ENCODE results near the gene PLAAT3. TPM values are rescaled to one million over a fixed set of nuclear protein-coding genes. Genes with fewer than 3 reads are reported as not detected.
A peak's percentile ranks its signal among the peaks of the same experiment; 100 is the strongest.

PLAAT3 gene
- total and polyA plus RNA-seq, 4 donors: 13.4 to 90.1 (median 54.3) TPM

DNA sequence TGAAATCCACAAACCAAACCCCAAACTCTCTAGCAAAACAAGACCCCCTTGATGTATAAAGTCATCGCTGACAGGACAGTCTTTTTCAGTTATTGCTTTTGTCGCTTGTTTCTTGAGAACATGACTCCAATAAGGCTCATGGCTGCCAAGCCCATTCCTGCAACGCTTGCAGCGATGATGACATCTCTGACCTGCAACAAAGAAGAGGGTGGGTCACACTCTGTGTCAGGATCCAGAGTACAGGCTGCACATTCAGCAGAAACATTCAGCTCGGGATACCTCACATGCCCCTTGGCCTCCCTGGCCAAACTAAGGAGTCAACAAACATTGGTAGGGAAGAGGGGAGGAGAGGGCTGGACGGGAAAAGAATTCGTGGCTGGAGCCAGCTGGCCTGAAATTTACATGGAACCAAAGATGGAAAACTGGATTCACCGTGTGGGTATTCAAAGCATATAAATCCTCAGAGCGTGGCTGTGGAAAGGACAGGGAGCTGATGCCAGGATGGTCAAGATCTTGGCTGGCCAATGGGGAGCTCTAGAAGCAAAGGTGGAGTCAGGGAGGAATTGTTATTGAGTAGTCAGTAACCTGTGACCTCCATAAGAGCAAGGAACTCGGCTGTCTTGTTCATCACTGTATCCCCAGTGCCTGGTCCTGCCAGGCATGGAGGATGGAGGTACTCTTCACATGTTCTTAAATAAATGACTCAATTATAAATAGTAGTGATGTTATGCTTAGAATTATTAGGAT is 39.2 kb downstream of the PLAAT3 start:
- peaks cover 2 to 8% (median 2%) of the 10 kb centered on the region in 4 donors for H3K36me3 ChIP-seq (ENCODE audit: control insufficient read depth in 4 of 4, insufficient read depth in 3 of 4, low read depth in 1 of 4, low read length in 3 of 4)
- 28% methylated on average over 10 of the region's 10 CpGs for WGBS
- peak overlapping the region in 1 of 2 donors; percentile 60 for H3K9ac ChIP-seq (ENCODE audit: low read depth in 1 of 2, low read length in 2 of 2)
- peaks cover 7 to 26% (median 16%) of the 10 kb centered on the region in 4 donors for H3K4me1 ChIP-seq (ENCODE audit: control insufficient read depth in 4 of 4, insufficient read depth in 4 of 4, low read length in 3 of 4)
- peak overlapping the region; percentile 53 to 75 for H3K27ac ChIP-seq (ENCODE audit: low read depth in 1 of 2, low read length in 2 of 2)
- no peak for DNase-seq (ENCODE audit: low spot score)
- TF ChIP-seq, protein P1, sequence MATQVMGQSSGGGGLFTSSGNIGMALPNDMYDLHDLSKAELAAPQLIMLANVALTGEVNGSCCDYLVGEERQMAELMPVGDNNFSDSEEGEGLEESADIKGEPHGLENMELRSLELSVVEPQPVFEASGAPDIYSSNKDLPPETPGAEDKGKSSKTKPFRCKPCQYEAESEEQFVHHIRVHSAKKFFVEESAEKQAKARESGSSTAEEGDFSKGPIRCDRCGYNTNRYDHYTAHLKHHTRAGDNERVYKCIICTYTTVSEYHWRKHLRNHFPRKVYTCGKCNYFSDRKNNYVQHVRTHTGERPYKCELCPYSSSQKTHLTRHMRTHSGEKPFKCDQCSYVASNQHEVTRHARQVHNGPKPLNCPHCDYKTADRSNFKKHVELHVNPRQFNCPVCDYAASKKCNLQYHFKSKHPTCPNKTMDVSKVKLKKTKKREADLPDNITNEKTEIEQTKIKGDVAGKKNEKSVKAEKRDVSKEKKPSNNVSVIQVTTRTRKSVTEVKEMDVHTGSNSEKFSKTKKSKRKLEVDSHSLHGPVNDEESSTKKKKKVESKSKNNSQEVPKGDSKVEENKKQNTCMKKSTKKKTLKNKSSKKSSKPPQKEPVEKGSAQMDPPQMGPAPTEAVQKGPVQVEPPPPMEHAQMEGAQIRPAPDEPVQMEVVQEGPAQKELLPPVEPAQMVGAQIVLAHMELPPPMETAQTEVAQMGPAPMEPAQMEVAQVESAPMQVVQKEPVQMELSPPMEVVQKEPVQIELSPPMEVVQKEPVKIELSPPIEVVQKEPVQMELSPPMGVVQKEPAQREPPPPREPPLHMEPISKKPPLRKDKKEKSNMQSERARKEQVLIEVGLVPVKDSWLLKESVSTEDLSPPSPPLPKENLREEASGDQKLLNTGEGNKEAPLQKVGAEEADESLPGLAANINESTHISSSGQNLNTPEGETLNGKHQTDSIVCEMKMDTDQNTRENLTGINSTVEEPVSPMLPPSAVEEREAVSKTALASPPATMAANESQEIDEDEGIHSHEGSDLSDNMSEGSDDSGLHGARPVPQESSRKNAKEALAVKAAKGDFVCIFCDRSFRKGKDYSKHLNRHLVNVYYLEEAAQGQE (IDR thresholded peaks at IDR 0.05): peak; percentile 49
- TF ChIP-seq FOXA2 (IDR thresholded peaks at IDR 0.05): peak; percentile 63
- TF ChIP-seq NR2F2 (IDR thresholded peaks at IDR 0.05): peak; percentile 77
- no peak for TF ChIP-seq TAF1 (conservative IDR thresholded peaks at IDR 0.05)
- TF ChIP-seq, protein P2, sequence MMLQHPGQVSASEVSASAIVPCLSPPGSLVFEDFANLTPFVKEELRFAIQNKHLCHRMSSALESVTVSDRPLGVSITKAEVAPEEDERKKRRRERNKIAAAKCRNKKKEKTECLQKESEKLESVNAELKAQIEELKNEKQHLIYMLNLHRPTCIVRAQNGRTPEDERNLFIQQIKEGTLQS (IDR thresholded peaks at IDR 0.05): peak; percentile 98
- TF ChIP-seq GABPA (IDR thresholded peaks at IDR 0.05 in 1 of 2, conservative IDR thresholded peaks at IDR 0.05 in 1 of 2): no peak
- peak; percentile 79 for TF ChIP-seq FOXA1 (IDR thresholded peaks at IDR 0.05)
- peak; percentile 7 to 54 for TF ChIP-seq RAD21 (IDR thresholded peaks at IDR 0.05)
- TF ChIP-seq HNF4A (conservative IDR thresholded peaks at IDR 0.05): peak; percentile 82 to 91
- TF ChIP-seq EGR1 (IDR thresholded peaks at IDR 0.05; ENCODE audit: low read depth in 2 of 2): peak in 1 of 2 donors; percentile 75
- peak; percentile 88 for TF ChIP-seq SP1 (IDR thresholded peaks at IDR 0.05)
- TF ChIP-seq, protein P3, sequence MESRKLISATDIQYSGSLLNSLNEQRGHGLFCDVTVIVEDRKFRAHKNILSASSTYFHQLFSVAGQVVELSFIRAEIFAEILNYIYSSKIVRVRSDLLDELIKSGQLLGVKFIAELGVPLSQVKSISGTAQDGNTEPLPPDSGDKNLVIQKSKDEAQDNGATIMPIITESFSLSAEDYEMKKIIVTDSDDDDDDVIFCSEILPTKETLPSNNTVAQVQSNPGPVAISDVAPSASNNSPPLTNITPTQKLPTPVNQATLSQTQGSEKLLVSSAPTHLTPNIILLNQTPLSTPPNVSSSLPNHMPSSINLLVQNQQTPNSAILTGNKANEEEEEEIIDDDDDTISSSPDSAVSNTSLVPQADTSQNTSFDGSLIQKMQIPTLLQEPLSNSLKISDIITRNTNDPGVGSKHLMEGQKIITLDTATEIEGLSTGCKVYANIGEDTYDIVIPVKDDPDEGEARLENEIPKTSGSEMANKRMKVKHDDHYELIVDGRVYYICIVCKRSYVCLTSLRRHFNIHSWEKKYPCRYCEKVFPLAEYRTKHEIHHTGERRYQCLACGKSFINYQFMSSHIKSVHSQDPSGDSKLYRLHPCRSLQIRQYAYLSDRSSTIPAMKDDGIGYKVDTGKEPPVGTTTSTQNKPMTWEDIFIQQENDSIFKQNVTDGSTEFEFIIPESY (IDR thresholded peaks at IDR 0.05): peak; percentile 62
- peak; percentile 50 to 81 for TF ChIP-seq JUND (IDR thresholded peaks at IDR 0.05)
- TF ChIP-seq RXRA (IDR thresholded peaks at IDR 0.05): peak; percentile 95 to 97
- TF ChIP-seq, protein P4, sequence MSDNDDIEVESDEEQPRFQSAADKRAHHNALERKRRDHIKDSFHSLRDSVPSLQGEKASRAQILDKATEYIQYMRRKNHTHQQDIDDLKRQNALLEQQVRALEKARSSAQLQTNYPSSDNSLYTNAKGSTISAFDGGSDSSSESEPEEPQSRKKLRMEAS (IDR thresholded peaks at IDR 0.05): peak; percentile 88
- TF ChIP-seq, protein P5, sequence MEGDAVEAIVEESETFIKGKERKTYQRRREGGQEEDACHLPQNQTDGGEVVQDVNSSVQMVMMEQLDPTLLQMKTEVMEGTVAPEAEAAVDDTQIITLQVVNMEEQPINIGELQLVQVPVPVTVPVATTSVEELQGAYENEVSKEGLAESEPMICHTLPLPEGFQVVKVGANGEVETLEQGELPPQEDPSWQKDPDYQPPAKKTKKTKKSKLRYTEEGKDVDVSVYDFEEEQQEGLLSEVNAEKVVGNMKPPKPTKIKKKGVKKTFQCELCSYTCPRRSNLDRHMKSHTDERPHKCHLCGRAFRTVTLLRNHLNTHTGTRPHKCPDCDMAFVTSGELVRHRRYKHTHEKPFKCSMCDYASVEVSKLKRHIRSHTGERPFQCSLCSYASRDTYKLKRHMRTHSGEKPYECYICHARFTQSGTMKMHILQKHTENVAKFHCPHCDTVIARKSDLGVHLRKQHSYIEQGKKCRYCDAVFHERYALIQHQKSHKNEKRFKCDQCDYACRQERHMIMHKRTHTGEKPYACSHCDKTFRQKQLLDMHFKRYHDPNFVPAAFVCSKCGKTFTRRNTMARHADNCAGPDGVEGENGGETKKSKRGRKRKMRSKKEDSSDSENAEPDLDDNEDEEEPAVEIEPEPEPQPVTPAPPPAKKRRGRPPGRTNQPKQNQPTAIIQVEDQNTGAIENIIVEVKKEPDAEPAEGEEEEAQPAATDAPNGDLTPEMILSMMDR (IDR thresholded peaks at IDR 0.05; ENCODE audit: low read depth, low read length, missing input control): no peak
- TF ChIP-seq HNF4G (IDR thresholded peaks at IDR 0.05): peak; percentile 42
- TF ChIP-seq YY1 (IDR thresholded peaks at IDR 0.05): peak; percentile 82
- H3K4me3 ChIP-seq (ENCODE audit: low read depth in 1 of 3, low read length in 3 of 3): peak overlapping the region in 1 of 3 donors; percentile 47
- no peaks in the 10 kb centered on the region for H3K27me3 ChIP-seq (ENCODE audit: control insufficient read depth in 4 of 4, insufficient read depth in 4 of 4, low read length in 3 of 4)
- no peaks in the 10 kb centered on the region for H3K9me3 ChIP-seq (ENCODE audit: control insufficient read depth in 4 of 4, low read length in 3 of 4)

Measured in liver (tissue), 9 donors.